Activated gamma-delta T cell treated with Interleukin-2 at 50 U/mL for 16 hours (primary cell): ENCODE measurements around the gene PDE3B.
"Not testable (repeated sequence)": the region's sequence is repeated elsewhere in the genome, so short reads cannot be mapped to it uniquely, and the experiment has no call there.

Source experiments
- DNase-seq: peaks from one replicate; pipeline ENCODE4 v3.0.0-alpha.2; 2020

Gene PDE3B

DNA sequence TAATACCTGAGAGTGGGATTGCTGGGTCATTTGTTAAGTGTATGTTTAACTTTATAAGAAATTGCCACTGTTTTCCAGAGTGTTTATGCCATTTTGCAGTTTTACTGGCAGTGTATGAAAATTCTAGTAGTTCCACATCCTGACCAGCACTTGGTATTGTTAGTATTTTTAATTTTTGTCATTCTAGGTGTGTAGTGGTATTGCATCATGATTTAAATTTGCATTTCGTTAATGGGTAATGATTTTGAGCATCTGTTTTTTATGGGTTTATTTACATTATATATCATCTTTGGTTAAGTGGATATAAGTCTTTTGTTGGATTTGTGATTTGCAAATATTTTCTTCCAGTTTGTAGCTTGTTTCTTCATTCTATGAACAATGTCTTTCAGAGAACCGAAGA lies 34.7 kb downstream of the PDE3B start:
- no peak for DNase-seq

DNA sequence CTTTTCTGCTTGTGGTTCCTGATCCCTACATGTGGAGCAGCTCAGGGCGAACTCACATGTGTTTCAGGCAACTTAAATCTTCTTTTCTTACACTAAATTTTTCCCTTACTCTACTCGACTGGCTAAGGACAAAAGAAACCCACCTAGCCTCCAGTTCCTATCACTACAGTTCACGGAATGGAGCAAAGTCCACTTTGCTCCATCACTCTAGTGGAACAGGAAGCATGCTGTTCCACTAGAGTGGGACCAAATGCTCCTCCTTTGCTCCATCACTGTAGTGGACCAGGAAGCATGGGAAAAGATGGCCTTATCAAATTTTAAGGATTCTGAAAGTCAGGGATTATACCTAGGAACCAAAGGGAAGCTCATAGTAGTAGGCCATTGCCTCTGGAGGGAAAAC lies 36.1 kb downstream of the PDE3B start:
- no peak for DNase-seq

DNA sequence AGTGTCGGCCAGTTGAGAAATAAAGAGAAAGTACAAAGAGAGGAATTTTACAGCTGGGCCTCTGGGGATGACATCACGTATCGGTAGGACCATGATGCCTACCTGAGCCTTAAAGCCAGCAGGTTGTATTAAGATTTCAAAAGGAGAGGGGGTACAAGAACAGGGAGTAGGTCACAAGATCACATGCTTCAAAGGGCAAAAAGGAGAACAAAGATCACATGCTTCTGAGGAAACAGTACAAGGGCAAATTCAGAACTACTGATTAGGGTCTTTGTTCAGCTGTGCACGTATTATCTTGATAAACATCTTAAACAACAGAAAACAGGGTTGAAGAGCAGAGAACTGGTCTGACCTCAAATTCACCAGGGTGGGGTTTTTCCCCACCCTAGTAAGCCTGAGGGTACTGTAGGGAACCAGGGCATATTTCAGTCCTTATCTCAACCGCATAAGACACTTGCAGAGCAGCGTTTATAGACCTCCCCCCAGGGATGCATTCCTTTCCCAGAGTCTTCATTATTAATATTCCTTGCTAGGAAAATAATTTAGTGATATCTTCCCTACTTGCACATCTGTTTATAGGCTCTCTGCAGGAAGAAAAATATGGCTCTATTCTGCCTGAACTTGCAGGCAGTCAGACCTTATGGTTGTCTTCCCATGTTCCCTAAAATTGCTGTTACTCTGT lies 40.8 kb downstream of the PDE3B start:
- not testable (repeated sequence) for DNase-seq

DNA sequence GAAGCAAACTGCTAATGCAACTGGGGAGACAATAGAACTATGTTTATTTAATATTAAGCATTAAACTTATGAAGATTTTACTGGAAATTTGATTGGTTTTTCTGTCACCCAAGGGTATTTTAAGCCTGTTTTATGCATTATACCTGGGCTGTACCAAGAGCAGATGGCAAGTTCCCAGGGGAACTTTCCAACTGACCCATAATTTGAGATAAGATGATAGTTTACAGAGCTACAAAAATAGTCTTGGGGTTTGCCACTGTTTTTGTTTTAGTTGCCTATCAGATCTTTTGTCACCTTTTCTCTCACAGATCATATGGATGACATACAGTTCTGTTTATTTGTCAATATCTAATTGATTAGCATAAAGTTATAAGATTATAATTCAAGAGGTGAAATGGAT lies 43.9 kb downstream of the PDE3B start:
- DNase-seq, result no peak

DNA sequence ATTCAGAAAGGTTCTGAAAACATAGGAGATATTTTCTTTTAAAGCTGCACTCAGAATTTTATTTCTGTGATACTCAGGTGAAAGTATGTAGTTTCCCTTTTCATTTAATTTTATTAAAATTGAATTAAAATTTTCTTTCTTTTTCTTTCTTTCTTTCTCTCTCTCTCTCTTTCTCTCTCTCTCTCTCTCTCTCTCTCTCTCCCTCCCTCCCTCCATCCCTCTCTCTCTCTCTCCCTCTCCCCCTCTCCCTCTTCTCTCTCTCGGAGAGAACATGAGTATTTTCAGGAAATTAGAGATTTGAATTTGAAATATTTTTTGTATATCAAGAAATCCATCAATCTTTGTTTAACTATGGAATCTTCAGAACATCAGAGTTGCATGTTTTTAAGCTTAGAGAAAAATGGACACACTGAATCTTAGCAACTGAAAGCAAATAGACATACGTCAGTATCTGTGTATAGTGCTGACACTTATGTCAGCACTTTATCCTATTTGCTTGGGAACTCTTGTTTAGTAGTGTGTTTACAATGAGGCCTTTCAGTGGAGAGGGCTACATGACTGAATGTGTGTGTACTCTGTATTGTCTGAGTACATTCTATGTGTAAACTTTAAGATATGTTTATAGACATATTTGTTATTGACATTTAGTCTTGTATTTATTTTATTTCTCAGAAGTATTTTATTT lies 44.5 kb downstream of the PDE3B start:
- no peak for DNase-seq

DNA sequence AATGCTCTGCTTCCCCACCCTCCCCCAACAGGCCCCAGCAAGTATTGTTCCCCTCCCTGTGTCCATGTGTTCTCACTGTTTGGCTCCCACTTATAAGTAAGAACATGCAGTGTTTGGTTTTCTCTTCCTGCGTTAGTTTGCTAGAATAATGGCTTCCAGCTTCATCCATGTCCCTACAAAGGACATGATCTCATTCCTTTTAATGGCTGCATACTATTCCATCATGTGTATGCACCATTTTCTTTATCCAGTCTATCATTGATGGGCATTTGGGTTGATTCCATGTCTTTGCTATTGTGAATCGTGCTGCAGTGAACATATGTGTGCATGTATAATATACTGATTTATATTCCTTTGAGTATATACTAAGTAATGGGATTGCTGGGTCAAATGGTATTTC lies 52.1 kb downstream of the PDE3B start:
- not testable (repeated sequence) for DNase-seq

DNA sequence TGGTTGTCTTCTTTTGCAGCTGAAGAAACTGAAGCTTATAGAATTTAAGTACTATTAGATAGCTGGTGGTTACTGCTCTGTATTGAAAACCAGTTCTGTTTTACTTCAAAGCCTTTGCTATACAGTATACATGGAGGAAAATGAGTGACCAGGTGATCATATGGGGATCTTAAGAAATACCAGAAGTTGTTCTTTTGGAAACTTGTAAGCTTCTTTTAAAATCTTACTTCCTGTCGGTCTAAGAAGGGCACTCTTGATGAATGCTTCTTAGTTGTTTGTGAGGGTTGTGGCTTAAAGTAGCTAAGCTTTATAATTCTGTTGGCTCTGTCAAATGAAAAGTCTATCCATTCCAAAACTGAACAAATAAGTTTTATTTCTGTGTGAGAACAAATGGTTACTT lies 55.2 kb downstream of the PDE3B start:
- no peak for DNase-seq

DNA sequence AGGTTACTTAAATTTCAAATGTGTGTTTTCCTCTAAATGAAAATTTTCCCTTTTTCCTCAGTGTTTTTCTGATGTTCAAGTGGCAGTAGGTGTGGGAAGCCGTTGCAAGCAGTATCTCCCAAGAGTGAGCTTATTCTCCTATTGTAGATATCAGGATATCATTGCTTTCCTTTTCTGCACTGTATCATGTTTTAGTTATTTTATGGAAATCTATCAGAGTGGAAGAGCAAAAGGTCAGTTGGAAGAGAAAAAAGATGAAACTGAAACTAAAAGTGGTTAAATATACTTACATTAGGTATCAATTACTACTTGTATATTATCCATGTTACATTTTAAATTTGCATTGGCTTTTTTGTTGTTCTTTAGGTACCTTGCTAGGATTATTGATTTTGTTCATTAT lies 57.0 kb downstream of the PDE3B start:
- DNase-seq, result no peak

DNA sequence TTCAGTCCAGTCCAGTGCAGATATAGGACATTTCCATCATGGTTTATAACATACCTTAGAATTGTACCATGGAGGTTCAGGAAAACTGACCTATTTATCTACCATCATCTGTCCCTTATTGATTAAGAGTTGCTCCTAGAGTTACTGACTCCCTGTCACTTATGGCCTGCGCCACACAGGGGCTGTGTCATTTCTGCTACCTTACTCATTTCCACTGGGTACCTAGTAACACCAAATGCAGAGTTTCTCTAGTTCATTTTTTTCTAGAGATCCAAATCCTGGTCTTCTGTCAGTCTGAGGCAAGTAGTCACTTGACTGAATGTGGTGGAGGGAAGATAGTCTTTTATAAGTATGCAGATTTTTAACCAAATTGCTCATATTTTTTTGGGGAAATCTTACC lies 59.2 kb downstream of the PDE3B start:
- DNase-seq, result no peak

DNA sequence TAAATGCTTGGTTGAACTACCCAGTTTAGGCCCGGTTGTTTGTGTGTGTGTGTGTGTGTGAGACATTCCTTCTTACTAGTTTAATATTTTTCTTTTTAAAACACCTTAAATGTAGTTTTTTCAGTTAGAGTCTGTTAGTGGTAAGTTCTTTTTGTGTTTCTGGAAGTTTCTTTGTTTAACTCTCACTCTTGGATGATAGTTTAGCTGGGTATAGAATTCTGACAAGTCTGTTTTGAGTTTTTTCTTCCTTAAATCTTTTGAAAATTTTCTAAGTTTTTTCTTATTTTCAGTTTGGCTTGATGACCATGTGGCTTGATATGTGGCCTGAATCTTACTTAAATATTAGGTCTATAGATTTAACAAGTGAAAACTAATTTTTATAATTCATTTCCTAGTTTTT lies 60.1 kb downstream of the PDE3B start:
- no peak for DNase-seq

DNA sequence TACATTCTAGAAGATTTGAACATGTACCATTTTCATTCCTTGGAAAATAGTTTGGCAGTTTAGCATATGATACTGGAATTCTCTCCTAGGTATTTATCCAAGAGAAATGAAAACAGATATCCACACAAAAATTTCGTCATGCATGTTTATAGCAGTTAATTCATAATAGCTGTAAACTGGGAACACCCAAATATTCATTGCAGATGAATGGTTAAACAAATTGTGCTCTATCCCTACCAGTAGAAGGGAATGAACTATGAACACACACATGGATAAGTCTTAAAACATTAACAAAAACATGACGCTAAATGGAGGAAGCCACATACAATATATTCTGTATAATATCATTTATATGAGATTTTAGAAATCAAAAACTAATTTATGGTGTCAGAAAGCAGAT lies 61.5 kb downstream of the PDE3B start:
- DNase-seq, result no peak

DNA sequence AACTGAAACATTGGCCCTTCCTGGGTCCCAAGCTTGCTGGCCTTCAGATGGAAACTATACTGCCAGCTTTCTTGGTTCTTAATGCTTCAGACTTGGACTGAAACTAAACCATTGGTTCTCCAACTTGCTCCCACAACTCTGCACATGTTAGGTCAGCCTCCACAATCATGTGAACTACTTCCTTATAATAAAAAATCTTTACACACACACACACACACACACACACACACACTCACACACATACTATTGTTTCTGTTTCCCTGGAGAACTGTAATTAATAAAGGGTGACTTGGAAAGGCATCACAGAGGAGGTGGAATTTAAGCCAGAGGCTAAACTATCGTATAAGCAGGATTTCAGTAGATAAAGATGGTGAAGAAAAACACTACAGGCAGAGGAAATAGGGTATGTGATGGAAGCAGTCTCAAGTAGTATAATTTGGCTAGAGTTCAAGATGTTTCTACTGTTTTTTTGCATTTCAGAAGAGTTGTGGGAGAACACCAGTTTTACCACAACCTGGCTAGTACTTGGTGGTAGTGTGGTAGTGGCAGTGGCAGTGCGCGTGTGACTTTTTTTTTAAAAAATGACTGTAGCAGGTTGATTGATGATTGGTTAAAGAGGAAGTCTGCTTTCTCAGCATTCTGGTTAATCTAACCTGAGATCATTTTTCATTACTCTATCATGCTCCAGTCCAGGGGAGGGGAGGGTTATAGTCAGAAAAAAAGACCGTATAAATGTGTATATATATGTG lies 70.1 kb downstream of the PDE3B start:
- no peak for DNase-seq

DNA sequence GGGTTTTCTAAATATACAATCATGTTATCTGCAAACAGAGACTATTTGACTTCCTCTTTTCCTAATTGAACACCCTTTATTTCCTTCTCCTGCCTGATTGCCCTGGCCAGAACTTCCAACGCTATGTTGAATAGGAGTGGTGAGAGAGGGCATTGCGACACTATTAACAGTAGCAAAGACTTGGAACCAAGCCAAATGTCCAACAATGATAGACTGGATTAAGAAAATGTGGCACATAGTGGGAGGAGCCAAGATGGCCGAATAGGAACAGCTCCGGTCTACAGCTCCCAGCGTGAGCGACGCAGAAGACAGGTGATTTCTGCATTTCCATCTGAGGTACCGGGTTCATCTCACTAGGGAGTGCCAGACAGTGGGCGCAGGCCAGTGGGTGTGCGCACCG lies 72.1 kb downstream of the PDE3B start:
- DNase-seq, result not testable (repeated sequence)

DNA sequence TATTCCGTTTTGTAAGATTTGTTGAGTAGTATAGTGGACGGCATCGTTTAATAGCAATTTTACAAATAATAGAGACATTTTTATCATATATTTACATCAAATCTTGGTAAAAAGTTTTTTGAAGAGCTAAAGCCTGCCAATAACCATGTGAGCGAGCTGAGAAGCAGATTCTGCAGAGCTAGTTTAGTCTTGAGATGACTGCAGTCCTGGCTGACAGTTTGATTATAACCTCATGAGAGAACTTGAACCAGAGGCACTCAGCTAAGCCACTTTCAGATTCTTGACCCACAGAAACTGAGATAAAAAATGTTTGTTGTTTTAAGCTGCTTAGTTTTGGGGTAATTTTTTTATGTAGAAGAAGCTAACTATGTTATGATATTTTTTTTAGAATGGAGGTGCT lies 78.9 kb downstream of the PDE3B start:
- DNase-seq, result no peak

DNA sequence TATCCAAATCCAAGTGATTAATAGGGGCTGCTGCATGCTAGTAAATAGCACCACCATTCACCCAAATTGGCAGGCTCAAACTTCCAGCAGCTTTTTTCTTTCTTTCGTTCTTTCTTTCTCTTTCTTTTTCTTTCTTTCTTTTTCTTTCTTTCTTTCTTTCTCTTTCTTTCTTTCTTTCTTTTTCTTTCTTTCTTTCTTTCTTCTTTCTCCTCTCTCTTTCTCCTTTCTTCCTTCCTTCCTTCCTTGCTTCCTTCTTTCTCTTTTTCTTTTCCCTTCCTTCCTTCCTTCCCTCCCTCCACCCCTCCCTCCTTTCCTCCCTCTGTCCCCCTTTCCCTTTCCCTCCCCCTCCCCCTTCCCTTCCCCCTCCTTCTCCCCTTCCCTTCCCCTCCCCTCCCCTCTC lies 81.5 kb downstream of the PDE3B start:
- DNase-seq, result no peak

DNA sequence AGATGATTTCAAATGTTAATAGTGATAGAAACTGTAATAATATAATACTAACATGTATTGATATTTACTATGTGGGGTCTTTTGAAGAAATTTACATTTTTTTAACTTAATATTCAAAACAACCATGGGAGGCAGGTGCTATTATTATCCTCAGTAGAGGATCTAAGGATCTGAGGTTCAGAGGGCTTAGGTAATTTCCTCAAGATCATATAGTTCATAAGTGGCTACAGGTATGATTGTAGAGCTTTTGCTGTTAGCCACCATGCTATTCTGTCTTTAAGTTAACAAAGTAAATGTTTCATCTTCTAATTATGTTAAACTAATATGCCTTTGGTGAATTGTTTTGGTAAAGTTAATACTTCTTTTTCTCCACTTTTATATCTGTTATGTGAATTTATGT lies 83.6 kb downstream of the PDE3B start:
- DNase-seq, result no peak

DNA sequence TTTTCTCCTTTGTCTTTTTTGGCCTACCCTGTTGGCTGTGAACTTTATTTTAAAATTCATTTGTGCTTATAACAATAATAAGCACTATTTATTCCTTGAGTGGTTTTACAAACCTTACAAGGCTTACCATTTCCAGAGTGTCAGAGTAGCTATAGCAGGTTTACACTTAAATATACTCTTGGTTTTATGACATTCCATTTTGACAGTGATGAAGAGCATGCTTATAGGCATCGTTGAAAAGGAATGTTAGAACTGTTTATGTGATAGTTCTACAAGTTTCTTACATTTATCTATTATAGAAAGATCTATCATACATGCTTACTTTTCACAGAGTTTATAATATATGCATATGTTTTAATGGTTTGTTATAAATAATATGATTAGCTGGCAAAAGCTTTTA lies 84.1 kb downstream of the PDE3B start:
- DNase-seq, result no peak

DNA sequence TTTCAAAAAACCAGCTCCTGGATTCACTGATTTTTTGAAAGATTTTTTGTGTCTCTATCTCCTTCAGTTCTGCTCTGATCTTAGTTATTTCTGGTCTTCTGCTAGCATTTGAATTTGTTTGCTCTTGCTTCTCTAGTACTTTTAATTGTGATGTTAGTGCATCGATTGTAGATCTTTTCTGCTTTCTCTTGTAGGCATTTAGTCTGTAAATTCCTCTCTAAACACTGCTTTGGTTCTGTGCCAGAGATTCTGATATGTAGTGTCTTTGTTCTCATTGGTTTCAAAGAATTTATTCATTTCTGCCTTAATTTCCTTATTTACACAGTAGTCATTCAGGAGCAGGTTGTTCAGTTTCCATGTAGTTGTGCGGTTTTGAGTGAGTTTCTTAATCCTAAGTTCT lies 96.9 kb downstream of the PDE3B start:
- DNase-seq, result not testable (repeated sequence)

DNA sequence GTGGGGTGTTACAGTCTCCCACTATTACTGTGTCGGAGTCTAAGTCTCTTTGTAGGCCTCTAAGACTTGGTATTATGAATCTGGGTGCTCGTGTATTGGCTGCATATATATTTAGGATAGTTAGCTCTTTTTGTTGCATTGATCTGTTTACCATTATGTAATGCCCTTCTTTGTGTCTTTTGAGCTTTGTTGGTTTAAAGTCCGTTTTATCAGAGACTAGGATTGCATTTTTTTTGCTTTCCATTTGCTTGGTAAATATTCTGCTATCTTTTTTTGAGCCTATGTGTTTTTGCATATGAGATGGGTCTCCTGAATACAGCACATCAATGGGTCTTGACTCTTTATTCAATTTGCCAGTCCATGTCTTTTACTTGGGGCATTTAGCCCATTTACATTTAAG lies 97.6 kb downstream of the PDE3B start:
- no peak for DNase-seq

DNA sequence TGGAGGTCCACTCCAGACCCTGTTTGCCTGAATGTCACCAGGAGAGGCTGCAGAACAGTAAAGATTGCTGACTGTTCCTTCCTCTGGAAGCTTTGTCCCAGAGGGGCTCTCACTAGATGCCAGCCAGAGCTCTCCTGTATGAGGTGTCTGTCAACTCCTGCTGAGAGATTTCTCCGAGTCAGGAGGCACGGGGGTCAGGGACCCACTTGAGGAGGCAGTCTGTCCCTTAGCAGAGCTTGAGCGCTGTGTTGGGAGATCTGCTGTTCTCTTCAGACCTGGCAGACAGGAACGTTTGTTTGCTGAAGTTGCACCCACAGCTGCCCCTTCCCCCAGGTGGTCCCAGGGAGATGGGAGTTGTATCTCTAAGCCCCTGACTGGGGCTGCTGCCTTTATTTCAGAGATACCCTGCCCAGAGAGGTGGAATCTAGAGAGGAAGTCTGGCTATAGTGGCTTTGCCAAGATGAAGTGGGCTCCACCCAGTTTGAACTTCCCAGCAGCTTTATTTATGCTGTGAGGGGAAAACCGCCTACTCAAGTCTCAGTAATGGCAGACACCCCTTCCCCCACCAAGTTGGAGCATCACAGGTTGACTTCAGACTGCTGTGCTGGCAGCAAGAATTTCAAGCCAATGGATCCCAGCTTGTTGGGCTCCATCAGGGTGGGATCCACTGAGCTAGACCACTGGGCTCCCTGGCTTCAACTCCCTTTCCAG lies 99.4 kb downstream of the PDE3B start:
- DNase-seq, result no peak

DNA sequence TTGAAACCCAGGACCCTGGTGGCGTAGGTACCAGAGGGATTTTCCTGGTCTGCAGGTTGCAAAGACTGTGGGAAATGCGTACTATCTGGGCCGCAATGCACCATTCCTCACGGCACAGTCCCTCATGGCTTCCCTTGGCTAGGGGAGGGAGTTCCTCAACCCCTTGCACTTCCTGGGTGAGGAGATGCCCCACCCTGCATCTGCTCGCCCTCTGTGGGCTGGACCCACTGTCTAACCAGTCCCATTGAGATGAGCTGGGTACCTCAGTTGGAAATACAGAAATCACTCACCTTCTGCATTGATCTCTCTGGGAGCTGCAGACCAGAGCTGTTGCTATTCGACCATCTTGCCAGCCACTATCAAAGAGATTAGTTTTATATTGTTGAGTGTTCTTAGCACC lies 100.1 kb downstream of the PDE3B start:
- not testable (repeated sequence) for DNase-seq

DNA sequence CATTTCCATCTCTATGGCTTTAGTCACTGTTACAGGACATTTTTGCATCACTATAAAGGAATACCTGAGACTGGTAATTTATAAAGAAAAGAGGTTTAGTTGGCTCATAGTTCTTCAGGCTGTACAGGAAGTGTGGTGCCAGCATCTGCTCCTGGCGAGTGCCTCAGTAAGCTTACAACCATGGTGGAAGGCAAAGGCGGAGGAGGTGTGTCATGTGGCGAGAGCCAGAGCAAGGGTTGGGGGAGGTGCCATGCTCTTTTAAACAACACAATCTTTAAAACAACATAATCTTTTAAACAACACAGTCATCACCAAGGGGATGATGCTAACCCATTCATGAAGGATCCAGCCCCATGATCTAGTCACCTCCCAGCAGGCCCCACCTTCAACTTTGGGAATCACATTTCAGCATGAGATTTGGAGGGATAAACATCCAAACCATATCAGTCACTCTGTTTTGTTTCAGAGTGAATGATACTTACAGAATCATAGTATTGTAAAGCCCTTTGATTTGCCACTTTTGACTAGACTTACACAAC lies 103.3 kb downstream of the PDE3B start:
- DNase-seq, result no peak

DNA sequence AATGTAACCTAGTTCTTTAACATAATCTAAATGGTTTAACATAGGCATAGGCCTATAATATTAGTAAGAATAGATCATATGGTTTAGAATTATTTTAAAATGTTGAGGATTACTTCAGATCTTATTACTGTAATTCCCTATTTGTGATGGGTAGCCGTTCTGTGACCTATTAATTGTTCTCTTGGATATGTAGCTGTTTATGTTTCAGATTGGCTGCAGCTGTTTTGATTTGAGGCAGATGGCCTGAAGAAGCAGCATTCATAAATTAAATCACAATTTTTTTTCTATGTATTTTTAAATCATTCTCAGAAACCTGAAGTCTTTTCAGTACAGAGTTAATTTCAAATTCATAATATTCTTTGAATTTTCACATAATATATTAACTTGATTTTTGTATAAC lies 104.5 kb downstream of the PDE3B start:
- DNase-seq, result no peak
